ENCODE measurements around the gene SPRED2.

DNA sequence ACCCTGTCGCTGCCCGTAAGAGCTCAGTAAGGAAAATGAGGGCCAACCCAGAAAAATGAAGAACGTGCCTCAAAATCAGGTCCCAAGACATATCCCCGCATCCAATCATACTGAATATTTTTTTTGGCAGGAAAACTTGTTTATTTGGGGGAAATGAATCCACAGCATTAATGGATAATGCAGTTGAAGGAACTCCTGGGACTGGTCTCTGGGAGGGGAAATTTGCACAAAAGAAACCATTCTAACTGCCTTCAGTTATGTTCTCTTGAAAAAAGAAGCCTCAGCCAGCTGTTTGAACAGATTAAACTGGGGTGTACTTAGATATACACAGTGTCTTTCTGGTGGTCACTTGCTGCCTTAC is 61.3 kb downstream of the SPRED2 start:
- TF ChIP-seq SMC3 (conservative IDR thresholded peaks at IDR 0.05; ENCODE audit: poor library complexity), result no peak
- no peak for TF ChIP-seq EP300 (conservative IDR thresholded peaks at IDR 0.05; ENCODE audit: poor library complexity, severe bottlenecking)
- TF ChIP-seq, protein P1, sequence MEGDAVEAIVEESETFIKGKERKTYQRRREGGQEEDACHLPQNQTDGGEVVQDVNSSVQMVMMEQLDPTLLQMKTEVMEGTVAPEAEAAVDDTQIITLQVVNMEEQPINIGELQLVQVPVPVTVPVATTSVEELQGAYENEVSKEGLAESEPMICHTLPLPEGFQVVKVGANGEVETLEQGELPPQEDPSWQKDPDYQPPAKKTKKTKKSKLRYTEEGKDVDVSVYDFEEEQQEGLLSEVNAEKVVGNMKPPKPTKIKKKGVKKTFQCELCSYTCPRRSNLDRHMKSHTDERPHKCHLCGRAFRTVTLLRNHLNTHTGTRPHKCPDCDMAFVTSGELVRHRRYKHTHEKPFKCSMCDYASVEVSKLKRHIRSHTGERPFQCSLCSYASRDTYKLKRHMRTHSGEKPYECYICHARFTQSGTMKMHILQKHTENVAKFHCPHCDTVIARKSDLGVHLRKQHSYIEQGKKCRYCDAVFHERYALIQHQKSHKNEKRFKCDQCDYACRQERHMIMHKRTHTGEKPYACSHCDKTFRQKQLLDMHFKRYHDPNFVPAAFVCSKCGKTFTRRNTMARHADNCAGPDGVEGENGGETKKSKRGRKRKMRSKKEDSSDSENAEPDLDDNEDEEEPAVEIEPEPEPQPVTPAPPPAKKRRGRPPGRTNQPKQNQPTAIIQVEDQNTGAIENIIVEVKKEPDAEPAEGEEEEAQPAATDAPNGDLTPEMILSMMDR (IDR thresholded peaks at IDR 0.05; ENCODE audit: poor library complexity, severe bottlenecking), result no peak
- no peak for TF ChIP-seq POLR2AphosphoS5 (IDR thresholded peaks at IDR 0.05)
- TF ChIP-seq, protein P2, sequence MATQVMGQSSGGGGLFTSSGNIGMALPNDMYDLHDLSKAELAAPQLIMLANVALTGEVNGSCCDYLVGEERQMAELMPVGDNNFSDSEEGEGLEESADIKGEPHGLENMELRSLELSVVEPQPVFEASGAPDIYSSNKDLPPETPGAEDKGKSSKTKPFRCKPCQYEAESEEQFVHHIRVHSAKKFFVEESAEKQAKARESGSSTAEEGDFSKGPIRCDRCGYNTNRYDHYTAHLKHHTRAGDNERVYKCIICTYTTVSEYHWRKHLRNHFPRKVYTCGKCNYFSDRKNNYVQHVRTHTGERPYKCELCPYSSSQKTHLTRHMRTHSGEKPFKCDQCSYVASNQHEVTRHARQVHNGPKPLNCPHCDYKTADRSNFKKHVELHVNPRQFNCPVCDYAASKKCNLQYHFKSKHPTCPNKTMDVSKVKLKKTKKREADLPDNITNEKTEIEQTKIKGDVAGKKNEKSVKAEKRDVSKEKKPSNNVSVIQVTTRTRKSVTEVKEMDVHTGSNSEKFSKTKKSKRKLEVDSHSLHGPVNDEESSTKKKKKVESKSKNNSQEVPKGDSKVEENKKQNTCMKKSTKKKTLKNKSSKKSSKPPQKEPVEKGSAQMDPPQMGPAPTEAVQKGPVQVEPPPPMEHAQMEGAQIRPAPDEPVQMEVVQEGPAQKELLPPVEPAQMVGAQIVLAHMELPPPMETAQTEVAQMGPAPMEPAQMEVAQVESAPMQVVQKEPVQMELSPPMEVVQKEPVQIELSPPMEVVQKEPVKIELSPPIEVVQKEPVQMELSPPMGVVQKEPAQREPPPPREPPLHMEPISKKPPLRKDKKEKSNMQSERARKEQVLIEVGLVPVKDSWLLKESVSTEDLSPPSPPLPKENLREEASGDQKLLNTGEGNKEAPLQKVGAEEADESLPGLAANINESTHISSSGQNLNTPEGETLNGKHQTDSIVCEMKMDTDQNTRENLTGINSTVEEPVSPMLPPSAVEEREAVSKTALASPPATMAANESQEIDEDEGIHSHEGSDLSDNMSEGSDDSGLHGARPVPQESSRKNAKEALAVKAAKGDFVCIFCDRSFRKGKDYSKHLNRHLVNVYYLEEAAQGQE (IDR thresholded peaks at IDR 0.05; ENCODE audit: borderline replicate concordance), result no peak
- TF ChIP-seq EZH2 (IDR thresholded peaks at IDR 0.05; ENCODE audit: borderline replicate concordance, insufficient read depth, low read length, poor library complexity, severe bottlenecking), result no peak
- no peak for TF ChIP-seq RAD21 (conservative IDR thresholded peaks at IDR 0.05)
- no peak for TF ChIP-seq TAF1 (IDR thresholded peaks at IDR 0.05; ENCODE audit: low read depth)
